HG02759 (cell line): ENCODE results near the gene ARMC2.
"Not testable (repeated sequence)": the region's sequence is repeated elsewhere in the genome, so short reads cannot be mapped to it uniquely, and the experiment has no call there.

ENCODE experiments used
- ATAC-seq: cut with Tn5 transposase; IDR thresholded peaks from one replicate; pipeline ENCODE4 v1.9.1; 2021; ENCODE audit warnings: mild to moderate bottlenecking, moderate library complexity; ENCODE audit not compliant: unreplicated experiment

ARMC2 gene, protein sequence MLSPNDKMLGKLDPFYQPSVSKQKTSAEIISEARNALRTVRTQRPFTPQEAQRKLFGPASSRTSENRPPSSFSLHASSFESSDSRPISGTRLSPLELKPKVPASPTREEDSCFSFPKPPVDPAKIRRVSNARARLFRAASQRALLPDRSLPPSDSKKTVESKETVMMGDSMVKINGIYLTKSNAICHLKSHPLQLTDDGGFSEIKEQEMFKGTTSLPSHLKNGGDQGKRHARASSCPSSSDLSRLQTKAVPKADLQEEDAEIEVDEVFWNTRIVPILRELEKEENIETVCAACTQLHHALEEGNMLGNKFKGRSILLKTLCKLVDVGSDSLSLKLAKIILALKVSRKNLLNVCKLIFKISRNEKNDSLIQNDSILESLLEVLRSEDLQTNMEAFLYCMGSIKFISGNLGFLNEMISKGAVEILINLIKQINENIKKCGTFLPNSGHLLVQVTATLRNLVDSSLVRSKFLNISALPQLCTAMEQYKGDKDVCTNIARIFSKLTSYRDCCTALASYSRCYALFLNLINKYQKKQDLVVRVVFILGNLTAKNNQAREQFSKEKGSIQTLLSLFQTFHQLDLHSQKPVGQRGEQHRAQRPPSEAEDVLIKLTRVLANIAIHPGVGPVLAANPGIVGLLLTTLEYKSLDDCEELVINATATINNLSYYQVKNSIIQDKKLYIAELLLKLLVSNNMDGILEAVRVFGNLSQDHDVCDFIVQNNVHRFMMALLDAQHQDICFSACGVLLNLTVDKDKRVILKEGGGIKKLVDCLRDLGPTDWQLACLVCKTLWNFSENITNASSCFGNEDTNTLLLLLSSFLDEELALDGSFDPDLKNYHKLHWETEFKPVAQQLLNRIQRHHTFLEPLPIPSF

DNA sequence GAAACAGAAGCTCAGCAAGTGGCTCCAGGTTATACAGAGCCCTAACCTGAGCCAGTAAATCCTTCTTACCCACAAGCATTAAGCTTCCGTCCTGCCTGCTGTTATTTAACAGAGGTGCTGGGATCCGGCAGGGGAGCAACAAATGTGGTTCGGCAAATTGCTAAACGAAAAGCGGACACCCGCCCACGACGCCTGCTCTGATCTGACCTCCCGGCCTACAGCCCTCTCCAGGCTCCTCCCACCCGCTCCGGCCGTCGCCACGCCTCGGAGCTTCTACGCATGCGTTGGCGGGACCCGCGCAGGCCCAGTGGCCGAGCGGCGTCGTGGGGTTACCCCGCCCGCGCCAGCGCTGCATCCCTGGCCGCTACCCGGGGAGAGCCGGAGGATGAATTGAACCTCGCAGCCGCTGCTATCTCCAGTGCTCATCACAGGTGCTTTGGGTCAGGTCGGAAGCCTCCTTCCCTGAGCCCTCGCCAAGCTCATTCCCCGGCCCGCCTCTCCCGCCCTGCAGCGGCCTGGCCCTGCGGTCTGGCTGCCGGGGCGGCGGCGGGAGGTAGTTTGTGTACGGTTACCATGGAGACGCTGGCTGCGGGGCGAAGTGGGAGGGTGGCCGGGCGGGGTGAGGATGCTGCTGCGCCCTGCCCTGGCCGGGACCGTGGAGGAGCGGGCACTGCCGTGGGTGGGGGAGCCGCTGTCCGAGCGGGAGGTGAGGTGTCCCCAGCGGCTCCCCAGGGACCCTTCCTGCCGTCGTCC, at the start of gene ARMC2:
ARMC2 (plus strand) TSS at position 307 of the 753 bp plus-strand sequence. CDS start 5,846 bp downstream, outside the sequence.
- ATAC-seq, result peak; percentile 98

DNA sequence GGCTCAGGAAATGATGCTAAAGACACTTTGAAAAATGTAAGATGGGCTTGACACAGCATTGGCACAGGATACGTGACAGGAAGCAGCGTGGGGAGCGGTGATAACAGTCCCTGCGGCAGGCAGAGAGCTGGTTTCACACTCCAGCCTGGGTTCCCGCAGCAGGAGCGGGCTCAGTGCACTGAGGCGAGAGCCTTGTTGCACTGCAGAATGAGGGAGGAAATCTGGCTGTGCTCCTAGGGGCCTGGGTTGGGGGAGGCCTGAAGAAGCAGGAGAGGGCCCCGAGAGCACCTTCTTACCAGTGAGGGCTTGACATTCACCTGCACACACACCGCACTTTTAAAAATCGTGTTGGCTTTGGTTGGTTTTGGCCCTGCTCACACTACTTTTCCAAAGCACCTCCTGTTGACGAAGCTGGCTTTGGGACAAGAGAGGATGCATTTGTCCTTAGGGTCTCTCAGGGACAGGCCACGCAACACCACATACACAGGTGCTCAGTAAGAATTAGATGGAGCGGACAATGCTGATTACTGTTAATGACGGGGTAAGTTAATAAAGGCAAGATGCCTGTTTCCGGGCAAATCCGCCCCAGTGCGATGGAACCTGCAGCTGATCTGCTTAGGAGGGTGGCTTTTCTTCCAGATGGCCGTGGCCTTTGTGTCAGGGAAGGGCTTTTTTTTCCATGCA, 49.4 kb upstream of the ARMC2 start:
- ATAC-seq, result no peak

GRCh38 chr6:108799354-108799717, 48.9 kb upstream of the ARMC2 start:
- ATAC-seq, result no peak

DNA sequence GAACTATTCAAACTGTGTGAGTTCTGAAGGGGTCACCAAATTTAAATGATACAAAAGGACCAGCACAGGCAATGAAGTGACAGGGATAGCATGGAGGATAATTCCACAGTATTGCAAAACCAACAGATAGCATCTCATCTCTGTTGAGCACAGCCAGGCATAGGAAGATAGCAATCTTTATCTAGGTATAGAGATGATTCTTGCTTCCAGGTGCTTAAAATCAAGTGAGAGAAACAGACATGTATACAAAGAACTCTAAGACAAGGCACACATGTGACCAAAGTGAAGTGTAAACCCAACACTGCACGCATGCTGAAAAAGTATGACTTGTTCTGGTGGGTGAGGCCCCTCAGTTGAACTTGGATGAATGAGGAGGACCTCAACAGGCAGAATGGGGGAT, 48.4 kb upstream of the ARMC2 start:
- no peak for ATAC-seq

GRCh38 chr6:108800427-108800864, 47.8 kb upstream of the ARMC2 start:
- ATAC-seq, result no peak

DNA sequence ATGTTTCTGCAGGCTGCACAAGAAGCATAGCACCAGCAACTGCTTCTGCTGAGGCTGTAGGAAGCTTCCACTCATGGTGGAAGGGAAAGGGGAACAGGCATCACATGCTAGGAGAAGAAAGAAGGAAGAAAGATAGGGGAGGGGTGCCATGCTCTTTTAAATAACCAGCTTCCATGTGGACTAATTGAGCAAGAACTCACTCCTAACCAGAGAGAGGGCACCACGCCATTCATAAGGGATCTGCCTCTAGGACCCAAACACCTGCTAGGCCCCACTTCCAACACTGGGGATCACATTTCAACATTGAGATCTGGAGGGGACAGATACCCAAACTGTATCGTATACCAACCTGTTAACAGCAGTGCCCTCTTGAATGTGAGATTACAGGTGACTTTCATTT, 46.9 kb upstream of the ARMC2 start:
- no peak for ATAC-seq

GRCh38 chr6:108803982-108804490, 44.2 kb upstream of the ARMC2 start:
- no peak for ATAC-seq

DNA sequence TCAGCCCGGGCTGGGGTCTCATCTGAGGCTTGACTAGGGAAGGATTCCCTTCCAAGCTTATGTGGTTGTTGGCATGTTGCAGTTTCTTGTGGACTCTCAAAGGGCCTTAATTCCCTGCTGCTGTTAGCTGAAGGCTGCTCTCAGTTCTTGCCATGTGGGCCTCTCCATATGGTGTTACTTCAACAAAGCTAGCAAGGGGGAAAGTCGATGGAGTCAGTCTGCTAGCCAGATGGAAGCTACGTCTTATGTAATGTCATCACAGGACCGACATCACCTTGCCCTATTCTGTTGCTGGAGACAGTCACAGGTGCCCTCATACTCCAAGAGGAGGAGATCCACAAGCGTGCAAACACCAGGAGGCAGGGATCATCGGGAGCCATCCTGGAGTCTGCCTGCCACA, 43.3 kb upstream of the ARMC2 start:
- ATAC-seq, result no peak

GRCh38 chr6:108805611-108806167, 42.5 kb upstream of the ARMC2 start:
- ATAC-seq, result peak; percentile 86

DNA sequence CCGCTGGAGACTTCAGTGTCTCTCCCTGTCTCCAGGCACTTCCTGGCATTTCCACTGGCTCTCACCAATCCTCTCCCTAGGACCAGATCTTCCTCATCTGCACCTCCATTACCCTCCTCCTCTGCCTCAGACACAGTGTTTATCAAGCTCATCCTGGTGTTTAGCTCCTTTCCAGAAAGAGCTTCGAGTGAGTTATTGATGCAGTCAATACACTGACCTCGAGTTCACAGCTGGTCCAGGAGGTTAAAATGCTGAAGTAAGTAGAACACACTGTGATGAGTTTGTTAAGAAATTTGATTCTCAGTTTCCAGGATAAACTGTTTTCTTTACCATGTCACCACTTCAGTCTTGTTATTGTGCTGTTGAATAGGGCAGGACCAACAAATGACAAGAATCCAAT, 42.1 kb upstream of the ARMC2 start:
- peak; percentile 21 for ATAC-seq

GRCh38 chr6:108806665-108807064, 41.6 kb upstream of the ARMC2 start:
- no peak for ATAC-seq

GRCh38 chr6:108807928-108808327, 40.3 kb upstream of the ARMC2 start:
- no peak for ATAC-seq

DNA sequence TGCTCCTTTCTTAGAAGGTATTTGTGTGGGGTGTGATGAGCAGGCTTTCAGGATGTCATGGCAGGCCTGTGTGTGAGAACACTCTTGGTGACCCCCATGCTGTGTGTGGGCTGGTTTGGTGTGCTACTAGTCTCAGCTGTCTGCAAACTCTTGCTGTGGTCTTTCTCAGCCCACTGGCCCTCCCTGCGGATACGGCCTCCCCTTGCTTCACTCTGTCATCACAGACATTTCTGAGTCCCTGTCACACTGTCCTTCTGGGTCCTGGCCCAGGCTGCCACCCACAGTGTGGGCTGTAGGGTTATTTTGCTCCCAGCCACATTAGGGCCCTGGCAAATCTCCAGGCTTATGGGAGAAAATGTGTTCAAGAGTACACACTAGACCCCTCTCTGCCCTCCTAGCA, 39.0 kb upstream of the ARMC2 start:
- no peak for ATAC-seq

- ATAC-seq, result no peak
These were observed 38.1 kb upstream of the ARMC2 start for GRCh38 chr6:108810057-108810643.

DNA sequence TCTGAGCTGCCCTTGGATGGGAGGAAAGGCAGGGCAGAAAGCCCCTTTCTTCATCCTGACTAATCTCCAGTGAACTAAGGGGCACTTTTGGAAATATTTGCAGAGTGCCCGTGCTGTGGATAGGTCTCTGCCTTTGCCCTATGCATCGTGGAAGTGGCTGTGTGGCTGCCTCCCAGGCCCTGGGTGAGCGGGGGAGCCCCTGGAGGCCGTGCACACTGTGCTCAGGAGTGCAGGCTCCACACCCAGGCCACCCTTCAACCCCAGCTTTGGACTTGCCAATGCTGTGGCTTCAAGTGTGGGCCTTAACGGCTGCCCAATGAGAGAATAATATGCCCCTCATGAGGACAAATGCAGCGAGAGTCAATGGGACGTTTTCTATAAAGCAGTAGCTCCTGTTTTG, 36.7 kb upstream of the ARMC2 start:
- ATAC-seq, result no peak

DNA sequence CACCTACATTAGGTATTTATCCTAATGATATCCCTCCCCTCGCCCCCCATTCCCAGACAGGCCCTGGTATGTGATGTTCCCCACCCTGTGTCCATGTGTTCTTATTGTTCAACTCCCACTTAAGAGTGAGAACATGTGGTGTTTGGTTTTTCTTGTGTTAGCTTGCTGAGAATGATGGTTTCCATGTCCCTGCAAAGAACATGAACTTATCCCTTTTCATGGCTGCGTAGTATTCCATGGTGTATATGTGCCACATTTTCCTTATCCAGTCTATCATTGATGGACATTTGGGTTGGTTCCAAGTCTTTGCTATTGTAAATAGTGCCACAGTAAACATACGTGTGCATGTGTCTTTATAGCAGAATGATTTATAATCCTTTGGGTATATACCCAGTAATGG, 35.0 kb upstream of the ARMC2 start:
- ATAC-seq, result not testable (repeated sequence)

- not testable (repeated sequence) for ATAC-seq
These were observed 30.9 kb upstream of the ARMC2 start for GRCh38 chr6:108817276-108817675.

GRCh38 chr6:108820006-108820405, 28.2 kb upstream of the ARMC2 start:
- no peak for ATAC-seq

GRCh38 chr6:108822401-108822800, 25.8 kb upstream of the ARMC2 start:
- no peak for ATAC-seq

DNA sequence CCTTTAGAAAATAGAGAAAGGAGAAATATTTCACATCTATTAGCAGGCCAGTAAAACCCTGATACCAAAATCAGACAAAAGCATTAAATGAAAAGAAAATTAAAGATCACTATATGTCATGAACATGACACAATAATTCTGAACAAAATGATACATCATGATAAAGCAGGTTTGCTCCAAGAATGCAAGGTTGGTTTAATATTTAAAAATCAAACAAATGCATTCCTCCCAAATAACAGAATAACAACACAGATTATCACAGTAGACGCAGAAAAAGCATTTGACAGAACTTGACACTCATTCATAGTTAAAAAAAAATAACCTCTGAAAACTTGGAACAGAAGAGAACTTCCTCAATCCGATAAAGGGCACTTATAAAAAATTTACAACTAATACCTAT, 22.9 kb upstream of the ARMC2 start:
- ATAC-seq, result no peak
